HL-60 (cell line): ENCODE results near the gene SPATA22.

Experiments used
- DNase-seq, 2 experiments: peaks; one replicate each; pipeline ENCODE4 v3.0.0-alpha.2; 2010 to 2020; ENCODE audit warnings: low read depth in 1 of 2, low spot score in 1 of 2
- H3K27ac ChIP-seq: fragments of 250-450 bp; sonication (Bioruptor Pico); replicated peaks from 2 replicates; pipeline ENCODE4 v1.5.1; 2020; ENCODE audit warnings: mild to moderate bottlenecking, moderate library complexity
- H3K27me3 ChIP-seq: fragments of 250-450 bp; sonication (Bioruptor Pico); 2 replicates; pipeline ENCODE4 v1.5.1; 2021; ENCODE audit warnings: mild to moderate bottlenecking, moderate library complexity; ENCODE audit not compliant: insufficient read depth, poor library complexity, severe bottlenecking
- H3K4me3 ChIP-seq: replicated peaks from 2 replicates; pipeline ENCODE4 v1.5.1; 2011; ENCODE audit warnings: mild to moderate bottlenecking, control low read depth, low read length; ENCODE audit not compliant: insufficient read depth
- GABPA ChIP-seq: IDR thresholded peaks from 2 replicates; pipeline ENCODE4 v1.6.1; 2012; ENCODE audit warnings: low read depth
- POLR2AphosphoS5 ChIP-seq: IDR thresholded peaks from 2 replicates; pipeline ENCODE4 v1.6.1; 2012; ENCODE audit warnings: low read depth
- SPI1 ChIP-seq: IDR thresholded peaks from 2 replicates; pipeline ENCODE4 v1.6.1; 2012; ENCODE audit warnings: low read depth, mild to moderate bottlenecking, borderline replicate concordance
- TF ChIP-seq, protein P1 (sequence below): IDR thresholded peaks from one replicate; pipeline ENCODE4 v1.5.1; 2011; ENCODE audit warnings: low read length, control low read depth, inconsistent platforms; ENCODE audit not compliant: insufficient read depth
- TF ChIP-seq, protein P2 (sequence below): IDR thresholded peaks from 2 replicates; pipeline ENCODE4 v1.6.1; 2012; ENCODE audit warnings: low read depth; ENCODE audit not compliant: insufficient replicate concordance

The SPATA22 gene

DNA sequence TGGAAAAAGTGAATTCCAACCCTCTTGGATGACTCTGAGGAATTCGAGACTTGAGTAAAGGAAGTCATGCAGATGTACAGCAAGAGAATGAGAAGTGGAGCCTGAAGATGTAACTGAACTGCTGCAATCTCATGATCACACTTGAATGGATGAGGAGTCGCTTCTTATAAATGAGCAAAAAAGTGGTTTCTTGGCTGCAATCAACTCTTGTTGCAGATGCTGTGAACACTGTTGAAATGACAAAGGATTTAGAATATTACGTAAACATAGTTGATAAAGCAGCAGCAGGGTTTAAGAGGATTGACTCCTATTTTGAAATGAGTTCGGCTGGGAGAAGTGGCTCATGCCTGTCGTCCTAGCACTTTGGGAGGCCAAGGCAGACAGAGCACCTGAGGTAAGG lies 29.7 kb upstream of the SPATA22 start:
- no peak overlapping the region for H3K27ac ChIP-seq
- no peak for DNase-seq
- no peaks in the 10 kb centered on the region for H3K27me3 ChIP-seq
- H3K4me3 ChIP-seq = no peak overlapping the region
- TF ChIP-seq, protein P1, sequence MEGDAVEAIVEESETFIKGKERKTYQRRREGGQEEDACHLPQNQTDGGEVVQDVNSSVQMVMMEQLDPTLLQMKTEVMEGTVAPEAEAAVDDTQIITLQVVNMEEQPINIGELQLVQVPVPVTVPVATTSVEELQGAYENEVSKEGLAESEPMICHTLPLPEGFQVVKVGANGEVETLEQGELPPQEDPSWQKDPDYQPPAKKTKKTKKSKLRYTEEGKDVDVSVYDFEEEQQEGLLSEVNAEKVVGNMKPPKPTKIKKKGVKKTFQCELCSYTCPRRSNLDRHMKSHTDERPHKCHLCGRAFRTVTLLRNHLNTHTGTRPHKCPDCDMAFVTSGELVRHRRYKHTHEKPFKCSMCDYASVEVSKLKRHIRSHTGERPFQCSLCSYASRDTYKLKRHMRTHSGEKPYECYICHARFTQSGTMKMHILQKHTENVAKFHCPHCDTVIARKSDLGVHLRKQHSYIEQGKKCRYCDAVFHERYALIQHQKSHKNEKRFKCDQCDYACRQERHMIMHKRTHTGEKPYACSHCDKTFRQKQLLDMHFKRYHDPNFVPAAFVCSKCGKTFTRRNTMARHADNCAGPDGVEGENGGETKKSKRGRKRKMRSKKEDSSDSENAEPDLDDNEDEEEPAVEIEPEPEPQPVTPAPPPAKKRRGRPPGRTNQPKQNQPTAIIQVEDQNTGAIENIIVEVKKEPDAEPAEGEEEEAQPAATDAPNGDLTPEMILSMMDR = no peak
- TF ChIP-seq POLR2AphosphoS5 (no peak), GABPA (no peak), SPI1 (no peak)
- TF ChIP-seq, protein P2, sequence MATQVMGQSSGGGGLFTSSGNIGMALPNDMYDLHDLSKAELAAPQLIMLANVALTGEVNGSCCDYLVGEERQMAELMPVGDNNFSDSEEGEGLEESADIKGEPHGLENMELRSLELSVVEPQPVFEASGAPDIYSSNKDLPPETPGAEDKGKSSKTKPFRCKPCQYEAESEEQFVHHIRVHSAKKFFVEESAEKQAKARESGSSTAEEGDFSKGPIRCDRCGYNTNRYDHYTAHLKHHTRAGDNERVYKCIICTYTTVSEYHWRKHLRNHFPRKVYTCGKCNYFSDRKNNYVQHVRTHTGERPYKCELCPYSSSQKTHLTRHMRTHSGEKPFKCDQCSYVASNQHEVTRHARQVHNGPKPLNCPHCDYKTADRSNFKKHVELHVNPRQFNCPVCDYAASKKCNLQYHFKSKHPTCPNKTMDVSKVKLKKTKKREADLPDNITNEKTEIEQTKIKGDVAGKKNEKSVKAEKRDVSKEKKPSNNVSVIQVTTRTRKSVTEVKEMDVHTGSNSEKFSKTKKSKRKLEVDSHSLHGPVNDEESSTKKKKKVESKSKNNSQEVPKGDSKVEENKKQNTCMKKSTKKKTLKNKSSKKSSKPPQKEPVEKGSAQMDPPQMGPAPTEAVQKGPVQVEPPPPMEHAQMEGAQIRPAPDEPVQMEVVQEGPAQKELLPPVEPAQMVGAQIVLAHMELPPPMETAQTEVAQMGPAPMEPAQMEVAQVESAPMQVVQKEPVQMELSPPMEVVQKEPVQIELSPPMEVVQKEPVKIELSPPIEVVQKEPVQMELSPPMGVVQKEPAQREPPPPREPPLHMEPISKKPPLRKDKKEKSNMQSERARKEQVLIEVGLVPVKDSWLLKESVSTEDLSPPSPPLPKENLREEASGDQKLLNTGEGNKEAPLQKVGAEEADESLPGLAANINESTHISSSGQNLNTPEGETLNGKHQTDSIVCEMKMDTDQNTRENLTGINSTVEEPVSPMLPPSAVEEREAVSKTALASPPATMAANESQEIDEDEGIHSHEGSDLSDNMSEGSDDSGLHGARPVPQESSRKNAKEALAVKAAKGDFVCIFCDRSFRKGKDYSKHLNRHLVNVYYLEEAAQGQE = no peak

DNA sequence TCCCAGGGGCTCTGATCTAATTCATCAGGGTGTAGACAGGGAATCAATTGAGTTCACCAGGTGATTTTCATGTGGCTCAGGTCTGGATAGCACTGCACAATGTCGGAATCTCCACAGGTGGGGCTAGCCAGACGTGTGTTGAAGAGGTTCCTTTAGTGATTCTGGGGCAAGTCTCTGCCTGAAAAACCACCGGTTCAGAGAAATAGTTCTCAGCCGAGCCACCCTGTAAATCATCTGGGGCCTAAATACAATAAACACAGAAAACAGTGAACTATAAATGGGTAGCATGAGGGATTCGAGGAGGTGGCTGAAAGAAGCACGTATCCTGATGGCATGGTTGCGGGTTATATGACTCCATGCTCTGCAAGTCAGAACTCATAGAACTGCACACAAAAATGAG lies 25.5 kb upstream of the SPATA22 start:
- TF ChIP-seq, protein P2 = no peak
- no peak for TF ChIP-seq POLR2AphosphoS5
- no peak for TF ChIP-seq SPI1
- TF ChIP-seq GABPA = no peak
- TF ChIP-seq, protein P1 = no peak
- Histone ChIP-seq H3K27me3 (no peaks in the 10 kb centered on the region), H3K4me3 (no peak overlapping the region), H3K27ac (no peak overlapping the region)
- DNase-seq = no peak

DNA sequence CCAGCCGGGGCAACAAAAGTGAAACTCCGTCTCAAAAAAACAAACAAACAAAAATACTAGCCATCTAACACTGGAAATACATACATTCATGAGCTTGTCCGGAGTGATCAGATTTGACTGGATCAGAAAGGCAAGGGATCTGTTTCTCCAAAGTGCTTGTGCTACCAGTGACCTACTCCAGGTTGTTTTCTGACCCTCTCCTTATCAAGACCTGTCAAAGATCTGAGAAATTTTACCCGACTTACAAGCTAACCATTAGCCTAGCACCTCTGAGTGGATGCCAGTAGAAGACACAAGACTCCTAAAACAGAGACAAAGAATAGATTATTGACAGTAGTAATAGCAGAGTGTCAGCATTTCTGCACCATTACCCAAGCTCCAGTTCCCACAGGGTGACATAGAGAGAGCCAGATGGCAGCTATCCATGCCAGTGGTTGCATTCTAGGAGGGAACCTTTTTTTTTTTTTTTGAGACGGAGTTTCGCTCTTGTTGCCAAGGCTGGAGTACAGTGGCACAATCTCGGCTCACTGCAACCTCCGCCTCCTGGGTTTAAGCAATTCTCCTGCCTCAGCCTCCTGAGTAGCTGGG lies 14.0 kb upstream of the SPATA22 start:
- Histone ChIP-seq H3K4me3 (no peak overlapping the region), H3K27ac (no peak overlapping the region), H3K27me3 (no peaks in the 10 kb centered on the region)
- TF ChIP-seq, protein P2 = no peak
- TF ChIP-seq, protein P1 = no peak
- TF ChIP-seq GABPA (no peak), POLR2AphosphoS5 (no peak), SPI1 (no peak)
- DNase-seq = no peak
